ENCODE measurements around the gene ARHGAP10.

DNA sequence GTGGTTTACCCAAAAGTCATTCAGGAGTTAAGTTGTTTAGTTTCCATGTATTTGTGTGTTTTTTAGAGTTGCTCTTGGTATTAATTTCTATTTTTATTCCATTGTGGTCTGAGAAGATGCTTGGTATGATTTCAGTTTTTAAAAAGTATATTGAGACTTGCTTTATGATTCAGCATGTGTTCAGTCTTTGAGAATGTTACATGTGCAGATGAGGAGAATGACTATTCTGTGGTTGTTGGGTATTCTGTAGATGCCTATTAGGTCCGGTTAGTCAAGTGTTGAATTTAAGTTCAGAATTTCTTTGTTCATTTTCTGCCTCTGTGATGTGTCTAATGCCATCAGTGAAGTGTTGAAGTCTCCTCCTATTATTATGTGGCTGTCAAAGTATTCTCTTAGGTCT lies 249.4 kb downstream of the ARHGAP10 start:
- TF ChIP-seq, protein P1, sequence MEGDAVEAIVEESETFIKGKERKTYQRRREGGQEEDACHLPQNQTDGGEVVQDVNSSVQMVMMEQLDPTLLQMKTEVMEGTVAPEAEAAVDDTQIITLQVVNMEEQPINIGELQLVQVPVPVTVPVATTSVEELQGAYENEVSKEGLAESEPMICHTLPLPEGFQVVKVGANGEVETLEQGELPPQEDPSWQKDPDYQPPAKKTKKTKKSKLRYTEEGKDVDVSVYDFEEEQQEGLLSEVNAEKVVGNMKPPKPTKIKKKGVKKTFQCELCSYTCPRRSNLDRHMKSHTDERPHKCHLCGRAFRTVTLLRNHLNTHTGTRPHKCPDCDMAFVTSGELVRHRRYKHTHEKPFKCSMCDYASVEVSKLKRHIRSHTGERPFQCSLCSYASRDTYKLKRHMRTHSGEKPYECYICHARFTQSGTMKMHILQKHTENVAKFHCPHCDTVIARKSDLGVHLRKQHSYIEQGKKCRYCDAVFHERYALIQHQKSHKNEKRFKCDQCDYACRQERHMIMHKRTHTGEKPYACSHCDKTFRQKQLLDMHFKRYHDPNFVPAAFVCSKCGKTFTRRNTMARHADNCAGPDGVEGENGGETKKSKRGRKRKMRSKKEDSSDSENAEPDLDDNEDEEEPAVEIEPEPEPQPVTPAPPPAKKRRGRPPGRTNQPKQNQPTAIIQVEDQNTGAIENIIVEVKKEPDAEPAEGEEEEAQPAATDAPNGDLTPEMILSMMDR (IDR thresholded peaks at IDR 0.05): no peak
- TF ChIP-seq EZH2 (IDR thresholded peaks at IDR 0.05; ENCODE audit: borderline replicate concordance, insufficient read depth, low read depth, low read length, poor library complexity, severe bottlenecking): no peak

Measured in B cell (primary cell).